NCI-H2227 treated with DMSO at 0.1 percent for 48 hours (cell line): ENCODE results near the gene DOK3.
"Not testable (repeated sequence)": the region's sequence is repeated elsewhere in the genome, so short reads cannot be mapped to it uniquely, and the experiment has no call there.

Source experiments
- DNase-seq: peaks from one replicate; lab custom pipeline; 2025; lab: John Stamatoyannopoulos, UW

DOK3 gene

DNA sequence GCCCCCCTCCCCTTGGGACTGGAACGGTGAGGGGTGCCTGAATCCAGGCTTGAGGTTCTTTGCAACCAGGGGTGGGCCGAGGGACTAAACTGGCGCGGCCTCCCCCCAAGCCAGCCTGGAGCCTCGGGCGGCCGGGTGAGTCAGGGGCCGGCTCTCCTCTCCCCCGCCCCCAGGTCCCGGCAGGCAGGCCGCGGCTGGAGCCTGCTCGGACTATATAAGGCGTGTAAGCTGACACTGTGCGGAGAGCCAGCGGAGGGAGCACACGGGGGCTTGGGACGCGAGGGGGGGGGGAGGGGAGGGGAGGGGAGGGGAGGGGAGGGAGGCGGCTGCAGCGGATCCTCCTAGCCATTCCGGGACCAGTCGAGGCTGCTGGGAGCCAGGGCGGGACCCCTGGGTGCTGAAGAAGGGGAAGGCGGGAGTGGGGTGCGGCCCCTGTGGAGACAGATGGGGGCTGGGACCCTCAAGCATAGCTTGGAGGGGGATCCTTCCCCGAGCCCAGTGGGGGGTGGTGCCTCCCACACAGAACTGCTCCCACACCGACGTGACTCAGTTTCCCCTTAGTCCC, 12.8 kb downstream of the DOK3 start:
- no peak for DNase-seq

DNA sequence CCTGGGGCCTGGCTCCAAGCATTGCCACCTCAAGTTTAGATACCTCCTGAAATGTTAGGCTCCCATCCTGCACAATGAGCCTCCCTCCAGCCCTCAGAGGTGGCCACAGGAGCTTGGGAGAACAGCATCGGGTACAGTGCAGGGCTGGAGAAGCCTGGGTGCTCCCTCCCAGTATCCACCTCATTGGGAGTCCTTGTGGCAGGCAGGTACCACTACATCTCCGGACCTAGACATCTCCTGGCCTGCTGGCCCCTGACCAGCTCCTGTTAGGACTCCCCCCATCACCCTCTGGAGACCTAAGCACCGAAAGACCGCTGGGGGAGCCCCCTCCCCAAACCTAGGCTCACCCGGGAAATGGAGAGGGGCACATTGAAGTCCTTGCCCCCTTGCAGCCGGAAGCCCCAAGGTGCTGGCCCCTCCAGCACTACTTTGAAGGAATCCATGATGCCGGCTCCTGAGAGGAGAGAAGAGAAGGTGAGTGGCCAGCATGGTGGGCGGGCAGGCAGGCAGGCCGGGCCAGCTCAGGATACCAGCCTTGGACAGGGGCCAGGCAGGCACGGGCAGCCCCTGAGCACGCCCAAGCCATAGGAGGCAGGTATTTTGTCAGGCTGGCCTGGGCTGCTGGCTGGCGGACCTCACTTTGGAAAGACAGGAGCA, 13.4 kb downstream of the DOK3 start:
- DNase-seq: no peak

DNA sequence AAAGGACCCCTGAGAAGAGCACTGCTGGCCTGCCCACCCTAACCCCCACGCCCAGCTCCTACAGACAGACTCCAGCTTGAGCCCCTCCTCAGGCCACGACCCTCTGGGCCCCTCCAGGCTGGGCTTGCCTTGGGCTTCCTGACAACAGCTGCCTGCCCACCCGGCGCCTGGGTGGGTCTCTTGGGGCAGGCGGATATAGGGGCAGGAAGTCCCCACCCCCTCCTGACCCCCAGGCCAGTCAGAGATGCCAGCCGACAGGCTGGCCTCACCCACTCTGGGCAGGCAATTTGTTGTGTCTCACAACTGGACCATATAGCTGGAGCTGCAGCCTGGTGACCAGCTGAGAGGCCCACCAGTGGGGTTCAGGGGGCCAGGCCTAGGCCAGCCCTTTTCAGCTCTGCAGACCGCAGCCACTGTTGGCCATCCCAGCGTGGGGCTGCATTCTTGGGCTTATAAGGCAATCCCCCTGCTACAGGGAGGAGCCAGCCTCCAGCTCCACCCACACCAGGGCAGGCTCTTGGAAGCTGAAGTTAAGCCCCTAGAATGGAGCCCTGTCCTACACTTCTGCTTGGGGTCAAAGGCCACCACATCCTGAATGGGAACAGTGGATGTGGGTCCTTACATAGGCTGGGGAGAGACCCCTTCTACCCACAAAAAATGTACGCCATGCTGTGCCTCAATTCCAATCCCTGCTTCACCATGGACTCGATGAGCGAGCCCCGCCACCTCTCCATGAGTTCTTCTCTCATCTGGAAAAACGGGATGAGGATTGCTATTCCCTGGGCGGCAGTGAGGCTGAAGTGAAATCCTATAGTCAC, 14.2 kb downstream of the DOK3 start:
- DNase-seq: no peak

DNA sequence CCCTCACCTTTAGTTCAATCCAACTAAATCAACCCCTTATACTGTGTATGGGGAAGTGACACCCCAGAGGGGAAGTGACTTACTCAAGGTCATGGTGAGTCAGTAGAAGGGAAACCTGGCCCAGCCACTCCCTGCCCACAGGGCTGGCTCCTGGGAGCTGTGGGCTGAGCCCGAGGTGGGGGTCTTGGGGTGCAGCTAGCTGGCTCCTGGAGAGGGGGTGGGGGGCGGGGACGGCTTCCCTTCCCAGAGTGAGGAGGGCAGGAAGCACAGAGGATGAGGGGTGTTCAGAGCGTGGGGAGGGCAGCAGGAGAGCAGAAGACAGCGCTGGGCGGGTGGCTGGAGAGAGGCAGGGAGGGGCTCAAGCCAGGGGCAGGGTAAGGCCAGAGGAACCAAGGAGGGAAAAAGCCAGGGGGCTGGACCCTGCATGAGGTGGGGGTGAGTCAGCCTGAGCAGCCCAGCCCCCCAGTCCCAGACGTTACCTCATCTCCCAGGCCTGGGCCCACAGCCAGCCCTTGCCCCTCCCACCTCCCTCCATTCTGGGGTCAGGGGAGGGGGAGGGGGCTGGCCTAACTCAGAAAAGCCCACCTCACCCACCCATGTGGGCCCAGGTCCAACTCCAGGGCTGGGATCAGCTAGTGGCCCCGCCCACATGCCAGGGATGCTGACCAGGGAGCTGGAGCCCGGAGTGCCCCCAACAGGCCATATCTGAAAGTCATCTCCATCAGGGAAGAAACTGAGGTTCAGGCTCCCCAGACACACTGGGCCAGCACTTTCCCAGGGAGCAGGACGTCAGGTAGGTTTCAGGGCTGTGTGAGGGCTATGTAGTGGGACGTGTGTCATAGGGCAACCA, 15.1 kb downstream of the DOK3 start:
- DNase-seq: no peak

DNA sequence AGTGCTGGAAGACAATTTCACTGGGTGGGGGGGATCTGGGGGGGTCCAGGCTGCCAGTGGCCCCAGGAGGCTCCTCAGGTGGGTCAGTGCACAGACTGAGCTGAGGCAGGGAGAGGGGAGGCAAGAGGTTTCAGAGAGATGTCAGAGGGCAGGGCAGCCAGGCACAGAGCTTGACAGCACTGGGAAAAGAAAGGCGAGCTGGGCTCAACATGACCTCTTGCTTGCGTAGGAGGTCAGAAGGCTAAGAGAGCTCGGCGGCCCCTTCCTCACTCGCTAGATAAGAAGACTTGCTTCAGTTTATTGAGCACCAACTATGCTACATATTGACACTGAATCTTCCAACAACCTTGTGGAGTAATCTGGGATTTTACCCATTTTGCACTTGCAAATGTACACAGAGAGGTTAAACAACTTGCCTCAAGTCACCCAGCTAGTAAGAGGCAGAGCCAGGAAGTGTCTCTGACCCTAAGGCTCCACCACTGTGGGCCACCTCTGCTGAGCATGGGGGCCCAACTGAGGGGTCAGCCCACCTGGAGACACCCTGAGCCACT, 15.8 kb downstream of the DOK3 start:
- no peak for DNase-seq

DNA sequence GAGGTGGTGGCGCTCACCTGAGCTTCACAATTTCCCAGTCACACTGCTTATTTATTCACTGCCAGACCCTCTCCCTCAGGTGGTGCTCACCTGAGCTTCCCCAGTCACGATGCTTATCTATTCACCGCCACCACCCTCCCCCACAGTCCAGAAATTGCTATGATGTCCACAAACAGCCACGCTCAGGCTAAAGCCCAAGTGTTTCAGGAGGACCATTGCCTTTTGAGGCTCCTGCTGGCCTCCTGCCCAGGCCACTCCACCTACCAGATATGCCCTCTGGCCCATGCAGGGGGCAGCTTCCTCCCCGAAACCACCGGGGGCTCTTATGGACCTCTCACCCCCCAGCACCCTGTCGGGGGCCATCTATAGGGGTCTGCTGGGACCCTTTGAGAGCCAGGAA, 16.8 kb downstream of the DOK3 start:
- DNase-seq: no peak

DNA sequence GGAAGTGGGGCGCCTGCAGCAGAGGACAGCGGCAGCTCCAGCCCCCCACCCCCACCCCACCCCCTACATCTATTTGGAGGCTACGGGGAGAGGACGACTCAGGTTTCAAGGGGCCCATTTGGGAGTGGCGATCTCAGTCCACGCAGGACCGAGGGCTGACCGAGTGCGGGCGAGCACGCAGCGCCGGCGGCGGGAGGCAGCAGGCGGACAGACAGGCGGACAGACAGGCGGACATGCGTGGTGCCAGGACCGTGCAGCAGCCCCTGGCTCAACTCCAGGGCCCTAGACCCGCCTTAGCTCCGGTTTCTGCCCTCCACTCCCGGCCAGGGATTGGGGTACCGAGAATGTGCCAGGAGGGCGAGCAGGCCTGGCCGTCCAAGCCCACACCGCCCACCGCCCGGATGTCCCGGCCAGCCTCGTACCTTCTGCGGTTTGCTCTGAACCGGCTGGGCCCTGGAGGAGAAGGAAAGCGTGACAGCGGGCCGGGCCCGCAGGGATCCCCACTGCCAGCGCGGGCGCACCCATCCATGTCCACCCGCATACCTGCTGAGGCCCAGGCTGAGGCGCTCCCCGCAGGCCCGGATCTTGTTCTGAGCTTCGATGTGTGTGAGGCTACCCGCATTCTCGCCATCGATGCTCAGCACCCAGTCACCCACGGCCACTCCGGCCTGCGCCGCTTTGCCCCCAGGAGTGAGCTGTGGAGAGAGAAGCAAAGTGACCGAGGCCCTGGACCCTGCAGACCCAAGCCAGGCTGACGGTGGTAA, 17.5 kb downstream of the DOK3 start:
- no peak for DNase-seq

DNA sequence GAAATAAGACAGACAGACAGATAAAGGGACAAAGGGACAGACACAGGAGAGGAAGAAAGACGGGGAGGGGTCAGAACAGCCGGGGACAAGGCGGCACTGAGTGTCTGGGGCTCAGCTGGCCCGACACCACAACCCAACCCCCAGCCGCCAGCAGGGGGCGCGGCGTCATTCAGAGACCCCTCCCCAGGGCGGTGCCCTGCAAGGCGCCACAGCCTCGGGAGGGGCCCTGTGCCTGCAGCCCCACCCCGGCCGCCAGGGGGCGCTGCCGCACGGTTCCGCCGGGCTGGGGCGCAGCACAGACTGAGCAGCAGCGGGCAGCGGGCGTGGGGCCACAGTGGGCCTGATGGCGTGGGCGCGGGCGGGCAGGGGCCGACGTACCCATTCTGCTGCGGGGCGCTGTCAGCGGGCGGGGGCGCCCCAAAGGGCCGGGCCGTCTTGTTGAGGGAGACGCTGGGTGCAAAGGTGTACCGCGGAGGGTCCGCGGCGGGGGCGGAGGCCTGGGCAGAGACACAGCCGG, 18.1 kb downstream of the DOK3 start:
- DNase-seq: no peak

DNA sequence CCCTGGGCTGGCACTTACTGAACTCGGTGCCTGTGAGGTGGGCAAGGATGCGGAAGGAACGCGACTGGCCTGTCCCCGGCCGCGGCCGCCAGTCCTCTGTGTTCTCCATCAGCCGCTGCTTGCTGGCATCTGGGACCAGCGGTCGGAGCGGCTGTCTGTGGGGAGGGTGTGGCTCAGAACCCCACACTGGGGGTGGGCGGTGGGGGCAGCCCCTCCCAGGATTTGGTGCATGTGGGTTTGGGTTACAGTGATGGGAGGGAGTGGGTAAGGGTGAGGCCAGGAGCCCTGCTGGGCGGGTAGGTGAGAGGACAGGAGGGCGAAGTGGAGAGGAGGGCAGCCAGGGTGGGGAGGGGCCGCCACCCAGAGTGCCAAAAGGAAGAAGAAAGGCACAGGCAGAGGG, 18.6 kb downstream of the DOK3 start:
- DNase-seq: no peak

DNA sequence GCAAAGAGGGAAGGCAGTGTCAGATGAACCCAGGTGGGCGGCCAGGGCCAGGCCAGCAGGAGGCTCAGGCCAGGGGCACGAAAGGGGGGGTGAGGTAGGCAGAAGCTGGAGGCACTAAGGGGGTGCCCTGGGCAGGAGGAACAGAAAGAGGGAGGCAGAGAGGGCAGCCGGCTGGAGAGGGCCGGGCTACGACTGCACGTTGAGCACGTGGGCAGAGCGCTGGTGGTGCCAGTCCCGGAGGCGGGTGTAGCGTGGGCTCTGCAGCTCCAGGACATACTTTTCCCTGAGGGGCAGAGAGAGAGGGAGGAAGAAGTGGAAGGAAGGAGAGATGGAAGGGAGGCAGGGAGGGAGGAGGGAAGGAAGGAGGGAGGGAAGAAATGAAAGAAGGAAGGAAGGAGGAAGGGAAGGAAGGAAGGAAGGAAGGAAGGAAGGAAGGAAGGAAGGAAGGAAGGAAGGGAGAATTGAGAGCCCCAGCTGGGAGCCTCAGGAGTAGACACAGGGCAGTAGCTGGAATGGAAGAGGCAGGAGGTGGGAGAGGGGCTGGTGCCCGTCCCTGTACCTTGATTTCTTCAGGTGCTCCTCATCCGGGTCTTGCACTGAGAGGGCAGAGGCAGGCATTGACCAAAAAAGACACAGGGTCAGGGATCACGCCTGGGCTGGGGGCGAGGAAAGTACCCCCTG, 19.2 kb downstream of the DOK3 start:
- no peak for DNase-seq

DNA sequence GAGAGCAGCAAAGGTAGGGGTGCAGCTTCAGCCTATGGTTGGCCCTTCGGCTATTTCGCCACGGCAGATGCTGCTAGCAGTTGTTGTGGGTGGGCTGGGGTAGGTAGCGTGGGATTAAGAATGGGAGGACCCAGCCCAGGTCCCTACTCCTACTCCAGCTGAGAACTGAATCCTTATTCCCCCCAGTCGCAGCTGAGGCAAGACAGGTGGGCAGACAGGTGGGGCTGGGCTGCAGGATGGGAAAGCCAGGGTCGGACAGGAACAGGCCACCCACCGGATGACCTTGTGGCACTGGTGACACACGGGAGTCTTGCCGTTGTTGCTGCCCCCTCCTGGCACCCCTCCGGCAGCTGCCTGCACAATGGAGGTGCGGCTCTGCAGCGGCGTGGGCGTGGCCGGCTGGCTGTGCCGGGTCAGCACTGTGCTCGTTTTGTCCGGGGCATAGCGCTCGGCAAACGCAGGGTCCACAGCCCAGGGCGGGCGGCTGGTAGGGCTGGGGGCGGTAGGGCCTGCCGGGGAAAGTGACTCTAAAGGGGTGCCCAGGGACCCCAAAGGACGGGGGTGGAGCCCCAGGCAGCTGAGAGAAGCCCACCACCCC, 20.4 kb downstream of the DOK3 start:
- no peak for DNase-seq

DNA sequence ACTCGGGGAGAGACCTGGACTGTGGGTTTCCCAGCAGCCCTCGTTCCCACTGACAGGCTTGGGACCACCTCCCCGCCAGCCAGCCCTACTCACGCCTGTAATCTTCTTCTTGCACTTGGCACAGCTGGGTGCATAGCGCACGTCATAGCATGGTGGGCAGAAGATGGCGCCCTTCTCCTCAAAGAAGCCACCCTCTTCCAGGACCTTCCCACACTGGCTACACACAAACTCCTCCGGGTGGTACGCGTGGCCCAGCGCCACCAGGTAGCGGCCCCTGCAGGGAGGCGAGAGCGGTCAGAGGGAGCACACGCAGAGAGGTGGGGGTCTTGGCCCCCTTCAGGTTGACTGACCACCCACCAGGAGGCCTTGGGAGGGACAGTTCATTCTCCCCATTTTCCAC, 21.7 kb downstream of the DOK3 start:
- DNase-seq: no peak

DNA sequence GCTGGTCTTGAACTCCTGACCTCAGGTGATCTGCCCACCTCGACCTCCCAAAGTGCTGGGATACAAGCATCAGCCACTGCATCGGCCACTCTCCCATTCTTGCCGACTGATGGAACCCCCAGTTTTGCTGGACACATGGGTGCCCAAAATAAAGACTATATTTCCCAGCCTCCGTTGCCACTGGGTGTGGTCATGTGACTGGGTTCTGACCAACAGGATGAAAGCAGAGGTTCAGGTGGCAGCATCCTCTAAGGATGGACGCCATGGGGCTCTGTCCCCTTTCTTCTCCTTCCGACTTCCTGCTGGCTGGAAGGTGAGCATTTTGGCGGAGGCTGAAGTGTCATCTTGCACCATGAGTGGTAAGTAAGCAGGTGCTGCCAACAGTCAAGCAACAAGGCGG, 22.5 kb downstream of the DOK3 start:
- no peak for DNase-seq

DNA sequence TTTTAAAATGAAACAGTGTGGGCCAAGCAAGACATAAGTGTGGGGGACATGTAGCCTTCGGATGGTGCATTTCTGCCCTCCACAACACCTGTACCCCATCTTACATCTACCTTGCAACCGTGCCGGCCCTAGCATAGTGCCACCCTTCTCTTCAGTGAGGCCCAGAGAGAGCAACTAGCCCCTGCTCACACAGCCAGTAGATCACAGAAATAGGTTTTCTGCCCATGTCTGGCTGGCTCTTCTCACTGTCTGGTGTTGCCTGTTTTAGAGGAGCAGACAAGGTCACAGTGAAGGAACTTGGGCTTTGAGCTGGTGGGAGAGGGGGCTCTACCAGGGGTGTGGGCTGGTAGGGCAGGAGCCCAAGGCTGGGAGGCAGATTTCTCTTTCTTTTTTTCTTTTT, 23.4 kb downstream of the DOK3 start:
- no peak for DNase-seq

DNA sequence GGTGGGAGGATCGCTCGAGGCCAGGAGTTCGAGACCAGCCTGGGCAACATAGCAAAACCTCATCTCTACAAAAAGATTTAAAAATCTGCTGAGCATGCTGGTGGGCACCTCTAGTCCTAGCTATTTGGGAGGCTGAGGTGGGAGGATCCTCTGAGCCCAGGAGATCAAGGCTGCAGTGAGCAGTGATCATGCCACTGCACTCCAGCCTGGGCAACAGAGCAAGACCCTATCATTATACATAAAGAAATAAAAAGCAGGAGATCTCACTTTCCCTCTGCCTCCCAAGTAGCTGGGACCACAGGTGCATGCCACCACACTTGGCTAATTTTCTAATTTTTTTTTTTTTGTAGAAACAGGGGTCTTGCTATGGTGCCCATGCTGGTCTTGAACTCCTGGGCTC, 23.9 kb downstream of the DOK3 start:
- not testable (repeated sequence) for DNase-seq

DNA sequence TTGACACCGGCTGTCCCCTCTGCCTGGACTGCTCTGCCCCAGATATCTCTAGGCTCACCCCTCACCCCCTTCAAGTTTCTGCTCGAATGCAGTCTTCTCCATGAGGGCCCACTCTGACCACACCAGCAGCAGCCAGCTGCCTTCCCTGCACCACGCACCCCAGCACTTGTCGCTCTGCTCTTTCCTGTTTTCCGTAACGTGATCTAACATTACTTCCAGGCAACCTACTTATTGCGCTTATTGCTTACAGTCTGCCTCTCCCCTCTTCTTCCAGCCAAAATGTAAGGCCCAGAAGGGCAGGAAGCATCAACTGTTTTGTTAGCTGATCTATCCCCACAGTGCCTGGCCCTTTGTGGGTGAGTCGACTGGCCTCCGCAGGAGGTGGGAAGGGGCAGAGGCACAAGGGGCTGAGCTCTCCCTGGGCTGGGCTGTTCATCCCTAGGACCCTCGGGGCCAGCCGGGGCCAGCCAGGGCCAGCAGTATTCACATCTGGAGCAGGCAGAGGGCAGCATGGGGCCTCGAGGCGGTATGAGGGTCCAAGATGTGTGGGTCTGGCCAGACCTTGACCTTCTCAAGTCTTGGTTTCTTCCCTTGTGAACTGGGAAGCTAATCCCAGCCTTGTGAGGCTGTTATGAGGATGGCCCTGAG, 24.6 kb downstream of the DOK3 start:
- no peak for DNase-seq

DNA sequence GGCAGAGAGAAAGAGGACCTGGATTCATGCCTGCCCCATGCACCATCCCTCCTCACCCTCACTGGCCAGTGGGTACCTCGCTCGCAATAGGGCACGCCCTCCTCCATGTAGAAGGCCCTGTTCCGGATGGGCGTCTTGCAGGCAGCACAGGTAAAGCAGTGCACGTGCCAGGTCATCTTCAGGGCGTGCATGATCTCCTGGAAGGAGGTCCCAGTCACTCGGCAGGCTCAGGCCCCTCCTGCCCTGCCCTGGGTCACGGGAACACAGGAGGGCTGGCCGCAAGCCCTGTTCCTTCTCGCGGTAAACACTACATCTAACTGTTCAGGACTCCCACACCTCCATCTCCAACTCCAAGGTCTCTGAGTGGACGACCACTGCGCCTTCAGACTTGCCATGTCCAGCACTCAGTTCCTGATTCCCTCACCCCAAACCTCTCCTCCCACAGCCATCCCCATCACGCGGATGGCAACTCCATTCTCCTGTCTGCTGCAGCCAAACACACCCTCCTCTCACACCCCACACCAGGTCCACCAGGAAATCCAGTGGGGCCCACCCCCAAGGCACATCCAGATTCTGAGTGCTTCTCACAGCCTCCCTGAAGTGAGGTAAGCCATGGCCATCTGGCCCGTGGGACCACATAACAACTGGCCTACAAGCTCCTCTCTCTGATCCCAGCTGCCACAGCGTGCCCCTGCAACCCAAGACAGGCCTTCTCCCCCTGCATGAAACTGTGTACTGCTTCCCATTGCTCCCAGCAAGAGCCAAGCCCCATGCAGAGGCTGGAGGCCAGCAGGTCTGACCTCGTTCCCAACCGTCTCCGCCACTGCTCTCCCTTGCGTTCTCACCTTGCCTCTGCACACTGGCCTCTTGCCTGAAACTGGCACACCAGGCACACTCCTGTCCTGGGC, 25.4 kb downstream of the DOK3 start:
- DNase-seq: no peak

DNA sequence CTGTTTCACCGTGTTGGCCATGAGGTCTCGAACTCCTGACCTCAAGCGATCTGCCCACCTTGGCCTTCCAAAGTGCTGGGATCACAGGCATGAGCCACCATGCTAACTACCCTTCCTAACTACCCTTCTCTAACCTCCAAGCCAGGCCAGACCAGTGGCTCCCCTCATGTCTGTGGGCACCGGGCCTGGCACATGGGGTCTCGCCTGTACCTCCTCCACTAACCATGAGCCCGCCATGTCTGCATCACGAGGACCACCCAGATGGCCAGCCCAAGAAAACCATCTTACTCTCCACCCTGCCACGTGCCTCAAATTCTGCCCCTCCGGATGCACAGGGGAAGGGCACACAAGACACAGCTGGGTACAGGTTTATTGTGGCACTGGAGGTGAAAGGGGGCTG, 26.6 kb downstream of the DOK3 start:
- DNase-seq: no peak

DNA sequence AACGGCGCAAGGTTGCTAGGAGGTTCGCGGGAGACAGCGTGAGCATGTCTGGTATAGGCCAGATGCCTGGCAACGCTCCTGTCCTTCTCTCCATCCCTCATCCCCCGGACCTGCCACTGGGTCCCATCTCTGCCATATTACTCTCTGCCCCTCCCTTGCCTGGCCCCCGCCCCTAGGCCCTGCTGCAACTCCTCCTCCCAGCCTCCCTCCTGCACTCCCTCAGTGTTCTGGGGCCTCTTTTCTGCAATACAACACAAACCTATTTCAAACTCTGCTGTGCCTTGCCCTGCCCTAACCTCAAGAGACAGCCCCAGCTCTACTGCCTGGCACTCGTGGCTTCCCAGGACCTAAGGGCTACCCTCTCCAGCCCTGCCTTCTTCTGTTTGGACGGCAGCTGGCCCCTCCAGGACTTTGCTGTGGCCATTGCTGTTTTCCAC, 27.2 kb downstream of the DOK3 start:
- DNase-seq: no peak
